Anterior cingulate cortex (tissue), 58 donors: ENCODE measurements around the gene FUNDC2.
"Not testable (repeated sequence)": the region's sequence is repeated elsewhere in the genome, so short reads cannot be mapped to it uniquely, and the experiment has no call there.

Experiments
- DNase-seq, 58 donors: peaks; one replicate each; lab custom pipeline; 2025; lab: John Stamatoyannopoulos, UW

Gene FUNDC2, protein sequence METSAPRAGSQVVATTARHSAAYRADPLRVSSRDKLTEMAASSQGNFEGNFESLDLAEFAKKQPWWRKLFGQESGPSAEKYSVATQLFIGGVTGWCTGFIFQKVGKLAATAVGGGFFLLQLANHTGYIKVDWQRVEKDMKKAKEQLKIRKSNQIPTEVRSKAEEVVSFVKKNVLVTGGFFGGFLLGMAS

DNA sequence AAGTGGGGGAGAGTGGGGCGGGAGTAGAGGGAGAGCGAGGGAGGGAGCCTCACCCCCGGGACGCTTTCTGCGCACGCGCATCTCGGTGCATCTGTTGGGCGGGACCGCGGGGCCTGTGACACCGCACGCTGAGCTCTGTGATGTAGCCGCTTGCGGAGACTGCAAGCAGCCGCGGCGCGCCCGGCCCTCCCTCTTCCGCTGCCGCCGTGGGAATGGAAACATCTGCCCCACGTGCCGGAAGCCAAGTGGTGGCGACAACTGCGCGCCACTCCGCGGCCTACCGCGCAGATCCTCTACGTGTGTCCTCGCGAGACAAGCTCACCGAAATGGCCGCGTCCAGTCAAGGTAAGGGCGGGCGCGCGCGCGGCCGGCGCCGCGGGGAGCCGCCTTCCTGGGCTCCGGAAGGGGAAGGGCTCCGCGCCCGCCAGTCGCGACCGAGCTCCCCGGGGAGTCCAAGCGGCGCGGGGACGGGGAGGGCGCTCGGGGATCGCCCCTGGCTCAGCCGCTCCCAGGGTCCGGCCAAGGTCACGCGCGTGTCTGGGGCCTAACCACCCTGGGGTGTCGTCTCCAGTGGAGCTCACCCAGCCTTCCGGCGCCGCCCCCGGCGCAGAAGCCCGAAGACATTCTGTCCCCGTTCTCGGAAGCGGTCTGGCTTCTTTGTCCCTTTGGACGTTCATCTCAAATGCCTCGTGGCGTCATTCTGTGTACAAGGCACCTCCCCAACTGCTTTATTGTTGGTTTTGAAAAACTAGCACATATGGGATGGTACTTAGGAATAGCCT, at the start of gene FUNDC2:
Gene FUNDC2 (plus strand): TSS at position 118 of the 782 bp plus-strand sequence. CDS start 95 bp downstream, at position 213.
- peak; percentile 3 to 93 (median 86) for DNase-seq

DNA sequence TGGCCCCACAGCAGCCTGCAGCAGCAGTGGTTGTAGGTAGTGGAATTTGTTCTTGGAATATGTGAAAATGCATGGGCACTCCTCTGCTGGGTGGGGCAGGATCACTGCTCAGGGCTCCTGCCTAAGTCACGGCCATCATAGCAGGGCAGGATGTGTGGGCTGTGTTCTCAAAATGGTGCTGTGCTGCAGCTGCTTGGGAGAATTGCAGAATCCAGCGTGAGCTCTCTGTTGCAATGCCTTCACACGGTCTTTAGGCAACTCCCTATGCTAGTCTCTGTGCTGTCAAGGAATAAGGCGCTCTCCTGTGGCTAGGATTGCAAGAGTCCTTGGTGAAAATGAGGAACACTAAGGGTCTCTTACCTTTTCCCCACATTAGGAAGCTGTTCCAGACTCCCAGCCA, 47.0 kb upstream of the FUNDC2 start:
- no peak for DNase-seq

DNA sequence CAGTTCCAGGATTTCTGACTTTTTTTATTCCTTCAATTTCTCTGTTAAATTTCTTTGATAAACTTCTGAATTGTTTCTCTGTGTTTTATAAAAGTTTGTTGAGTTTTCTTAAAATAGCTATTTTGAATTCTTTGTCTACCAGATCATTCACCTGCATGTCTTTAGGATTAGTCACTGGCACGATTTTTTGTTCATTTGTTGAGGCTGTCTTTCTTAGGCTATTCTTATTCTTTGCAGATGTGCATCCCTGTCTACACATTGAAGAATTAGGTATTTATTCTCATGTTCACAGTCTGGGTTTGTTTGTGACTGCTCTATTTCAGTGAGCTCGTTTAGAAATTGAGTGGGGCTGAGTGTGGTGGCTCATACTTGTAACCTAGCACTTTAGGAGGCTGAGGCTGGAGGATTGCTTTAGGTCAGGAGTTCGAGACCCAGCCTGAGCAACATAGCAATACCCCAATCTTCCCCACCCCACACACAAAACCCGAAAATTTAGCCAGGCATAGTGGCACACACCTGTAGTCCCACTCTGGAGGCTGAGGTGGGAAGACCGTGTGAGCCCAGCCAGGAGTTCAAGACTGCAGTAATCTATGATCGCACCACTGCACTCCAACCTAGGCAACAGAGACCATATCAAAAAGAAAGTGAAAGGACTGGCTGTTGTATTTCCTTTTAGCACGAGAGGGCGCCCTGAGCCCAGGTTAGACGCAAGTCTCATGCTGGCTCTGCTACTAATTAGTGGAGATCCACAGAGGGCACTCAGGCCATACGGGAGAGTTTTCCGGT, 46.1 kb upstream of the FUNDC2 start:
- peak in 48 of 58 donors; percentile 0 to 63 (median 20) for DNase-seq

DNA sequence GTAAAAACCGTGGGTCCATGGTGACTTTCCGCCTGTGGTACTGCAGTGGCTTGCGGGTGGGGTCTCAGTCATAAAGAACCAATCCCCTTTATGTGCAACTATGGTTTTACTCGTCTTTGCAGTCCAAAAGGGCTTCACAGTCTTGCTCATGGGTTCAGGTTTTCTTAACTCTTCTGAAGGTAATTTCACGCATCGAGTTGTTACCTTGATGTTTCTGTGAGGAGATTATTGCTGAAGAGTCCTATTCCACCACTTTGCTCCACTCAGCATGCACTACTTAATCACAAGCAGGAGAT, 45.6 kb upstream of the FUNDC2 start:
- no peak for DNase-seq

DNA sequence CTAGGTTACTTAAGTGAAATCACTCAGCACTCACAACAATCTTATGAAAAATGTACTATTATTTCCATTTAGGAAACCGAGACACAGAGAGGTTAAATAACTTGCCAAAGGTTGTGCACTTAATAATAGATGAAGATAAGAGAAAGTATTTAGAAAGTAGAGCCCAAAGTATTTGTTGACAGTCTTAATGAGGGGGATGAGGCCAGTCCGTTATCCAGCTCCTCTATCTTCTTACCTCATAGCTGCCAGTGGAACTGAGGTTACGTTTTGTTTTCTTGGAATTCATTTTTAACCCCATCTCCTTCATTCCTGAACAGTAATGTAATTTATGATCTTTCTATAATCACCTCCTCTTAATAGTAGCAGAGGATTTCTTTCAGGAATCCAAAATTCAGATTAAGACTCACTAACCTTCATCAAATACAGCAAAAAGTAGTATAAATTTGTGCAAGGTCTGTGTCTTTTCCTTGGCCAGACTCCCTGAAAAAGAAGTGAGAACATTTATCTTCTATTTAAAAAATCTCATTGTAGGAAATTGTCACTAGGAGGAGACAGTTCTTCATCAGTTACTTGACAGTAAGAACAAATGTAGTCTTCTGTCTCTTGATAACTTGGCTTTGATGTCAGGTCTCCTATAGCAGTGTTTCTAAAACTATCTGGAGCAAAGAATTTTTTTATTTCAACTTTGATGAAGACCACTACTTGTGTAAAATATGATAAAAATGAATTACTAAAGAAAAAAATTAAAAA, 39.6 kb upstream of the FUNDC2 start:
- DNase-seq, result no peak

DNA sequence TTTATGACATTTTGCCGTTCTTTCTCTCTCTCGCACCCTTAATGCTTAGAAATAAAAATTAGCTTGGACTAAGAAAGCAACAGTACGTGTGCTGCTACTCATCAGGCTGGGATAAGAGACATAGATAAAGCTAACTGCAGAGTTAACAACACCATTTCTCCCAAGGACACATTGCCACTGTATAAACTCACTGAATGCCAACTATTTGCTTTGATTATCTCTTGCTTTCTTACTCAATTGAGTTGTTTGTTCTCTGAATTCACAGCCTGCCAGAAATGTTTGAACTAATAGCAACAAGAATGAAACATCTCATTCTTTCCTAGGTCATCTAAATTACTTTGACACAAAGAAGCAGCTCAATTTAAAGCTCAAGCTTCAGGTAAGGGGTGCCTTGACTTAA, 38.7 kb upstream of the FUNDC2 start:
- no peak for DNase-seq

DNA sequence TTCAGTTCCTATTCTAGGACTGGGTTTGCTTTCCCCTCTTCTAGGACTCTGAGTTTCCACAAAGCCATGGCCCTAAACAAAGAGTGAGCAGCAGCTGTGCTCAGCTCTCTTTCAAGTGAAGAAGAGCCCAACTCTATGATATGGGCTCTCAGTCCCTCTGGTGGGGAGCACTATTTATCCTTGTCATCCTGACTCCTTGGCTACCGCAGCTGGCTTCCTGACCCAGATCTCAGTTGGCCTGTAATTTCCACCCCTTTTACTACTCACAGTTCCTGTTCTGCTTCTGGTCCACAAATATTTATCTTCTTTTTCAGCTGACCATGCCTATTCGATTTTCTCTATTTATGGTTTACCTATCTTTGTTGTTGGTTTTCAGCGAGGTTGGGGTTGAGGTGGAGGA, 37.9 kb upstream of the FUNDC2 start:
- no peak for DNase-seq

DNA sequence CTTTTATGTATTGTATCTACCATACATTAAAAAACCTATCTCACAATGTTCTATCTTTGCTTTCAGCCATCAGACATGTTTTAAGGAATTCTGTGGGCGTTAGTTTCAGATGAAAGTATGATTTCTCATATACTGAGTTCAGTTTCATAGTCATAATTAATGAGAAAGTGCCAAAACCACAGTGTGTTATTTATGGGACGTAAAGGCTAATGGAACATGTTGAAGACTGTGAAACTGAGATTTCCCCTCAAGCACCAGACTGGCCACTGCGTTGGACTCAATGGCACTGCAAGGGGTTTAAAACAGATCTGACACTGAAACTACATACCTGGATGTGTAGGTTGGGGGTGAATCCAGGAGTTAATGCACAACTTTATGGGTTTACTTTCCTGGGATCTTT, 36.1 kb upstream of the FUNDC2 start:
- no peak for DNase-seq

DNA sequence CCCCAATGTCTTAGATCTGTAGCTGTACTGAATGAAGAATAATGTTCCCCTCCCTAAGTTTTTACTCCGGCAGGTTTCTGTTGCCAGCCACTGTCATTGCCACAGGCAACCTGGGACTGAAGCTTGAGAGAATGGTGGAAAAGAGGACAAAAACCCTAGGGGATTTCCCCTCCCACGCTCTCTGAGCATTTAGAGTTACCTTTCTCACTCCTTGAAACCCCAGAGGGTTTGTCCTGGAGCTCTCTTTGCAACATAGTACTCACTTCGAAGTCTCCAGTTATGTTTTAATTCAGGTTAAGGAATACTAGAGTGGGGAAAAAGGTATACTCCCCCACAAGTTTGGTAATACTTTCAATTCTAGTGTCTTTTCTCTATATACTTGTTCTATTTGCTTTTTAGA, 35.6 kb upstream of the FUNDC2 start:
- no peak for DNase-seq

DNA sequence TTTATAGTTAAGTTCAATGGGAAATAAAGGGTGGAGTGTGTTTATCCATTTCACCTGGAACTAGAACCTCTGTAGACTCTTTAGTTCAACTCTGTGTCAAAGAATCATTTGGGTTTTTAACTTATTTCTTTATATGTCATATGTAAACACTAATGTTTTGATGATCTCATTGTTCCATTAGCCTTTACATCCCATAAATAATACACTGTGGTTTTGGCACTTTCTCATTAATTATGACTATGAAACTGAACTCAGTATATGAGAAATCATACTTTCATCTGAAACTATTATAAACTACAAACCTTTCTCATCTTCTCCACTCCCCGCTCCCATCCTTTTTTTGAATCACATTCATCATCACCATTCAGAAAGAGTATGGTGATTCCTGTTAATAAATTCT, 35.2 kb upstream of the FUNDC2 start:
- DNase-seq, result no peak

DNA sequence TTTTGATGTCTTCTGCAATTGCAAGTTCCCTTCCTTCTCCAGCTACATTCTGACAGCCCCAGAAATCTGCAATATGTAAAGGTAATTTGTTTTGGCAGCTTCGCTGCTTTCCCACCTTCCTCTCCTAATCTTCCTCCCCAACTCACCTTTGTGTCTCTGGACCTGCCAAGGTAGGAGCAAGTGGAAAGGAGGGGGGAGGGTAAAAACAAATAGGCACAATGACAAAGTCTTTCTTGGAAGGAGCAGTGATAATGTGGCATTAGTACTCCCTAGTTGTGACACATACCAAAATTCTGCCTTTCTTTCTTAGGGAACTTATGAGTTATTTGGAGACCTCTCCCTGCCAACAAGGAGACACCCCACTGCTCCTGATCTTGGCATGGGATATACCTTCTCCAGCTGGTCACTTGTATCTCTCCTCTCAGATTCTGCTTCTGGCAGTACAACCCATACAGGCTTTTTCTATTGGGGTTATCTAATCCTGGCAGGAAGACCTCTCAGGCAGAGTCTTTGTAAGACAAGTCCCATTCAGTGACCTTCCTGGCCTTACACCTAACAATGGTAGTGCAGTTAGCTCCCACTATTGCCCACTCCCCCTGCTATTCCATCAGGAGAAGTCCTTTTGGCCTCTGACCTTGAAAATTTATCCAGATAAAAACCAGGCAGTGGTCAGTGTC, 28.3 kb upstream of the FUNDC2 start:
- DNase-seq, result no peak

DNA sequence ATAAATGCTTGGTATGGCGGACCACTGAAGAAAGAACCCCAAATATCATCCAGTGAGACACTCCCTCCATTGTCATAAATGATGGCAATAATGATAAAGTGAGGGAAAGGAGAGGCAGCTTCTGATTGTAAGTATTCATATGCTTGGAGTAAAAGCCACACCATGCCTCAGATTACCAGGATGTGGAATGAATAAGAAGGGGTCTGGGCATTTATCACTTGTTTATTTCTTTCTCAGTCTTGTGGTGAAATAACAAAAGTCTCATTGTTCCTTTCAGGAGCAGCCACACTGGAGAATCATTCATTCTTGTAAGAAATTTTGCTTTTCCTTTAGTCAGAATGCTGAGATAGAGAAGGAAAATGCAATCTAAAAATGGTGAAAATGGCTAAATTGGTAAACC, 25.8 kb upstream of the FUNDC2 start:
- DNase-seq, result no peak

DNA sequence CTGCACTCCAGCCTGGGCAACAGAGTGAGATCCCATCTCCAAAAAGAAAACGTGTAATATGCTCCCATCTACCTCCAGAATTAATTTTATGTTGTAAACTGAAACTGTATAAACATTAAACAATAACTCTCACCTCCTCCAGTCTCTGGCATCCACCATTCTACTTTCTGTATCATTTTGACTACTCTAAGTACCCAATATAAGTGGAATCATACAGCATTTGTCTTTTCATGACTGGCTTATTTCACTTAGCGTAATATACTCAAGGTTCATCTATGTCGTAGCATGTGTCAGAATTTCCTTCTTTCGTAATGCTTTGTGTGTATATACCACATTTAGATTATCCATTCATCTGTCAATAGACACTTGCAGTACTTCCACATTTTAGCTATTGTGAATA, 24.8 kb upstream of the FUNDC2 start:
- no peak for DNase-seq

DNA sequence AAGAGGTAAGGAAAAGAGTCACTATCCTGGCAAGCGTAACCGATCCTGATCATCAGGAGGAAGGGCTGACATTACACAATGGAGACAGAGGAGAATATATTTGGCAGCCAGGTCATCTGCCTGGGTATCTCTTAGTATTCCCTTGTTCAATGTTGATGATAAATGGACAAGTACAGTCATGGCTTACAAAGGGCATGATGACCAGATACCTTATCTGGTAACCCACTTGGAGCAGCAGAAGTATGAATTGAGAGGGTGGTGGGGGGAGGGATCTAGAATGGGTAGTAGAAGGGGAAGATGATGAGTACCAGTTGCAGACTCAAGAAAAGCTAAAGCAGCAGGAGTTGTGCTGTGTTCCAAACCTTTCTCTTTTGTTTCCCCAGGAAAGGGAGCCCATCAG, 21.5 kb upstream of the FUNDC2 start:
- DNase-seq, result no peak

DNA sequence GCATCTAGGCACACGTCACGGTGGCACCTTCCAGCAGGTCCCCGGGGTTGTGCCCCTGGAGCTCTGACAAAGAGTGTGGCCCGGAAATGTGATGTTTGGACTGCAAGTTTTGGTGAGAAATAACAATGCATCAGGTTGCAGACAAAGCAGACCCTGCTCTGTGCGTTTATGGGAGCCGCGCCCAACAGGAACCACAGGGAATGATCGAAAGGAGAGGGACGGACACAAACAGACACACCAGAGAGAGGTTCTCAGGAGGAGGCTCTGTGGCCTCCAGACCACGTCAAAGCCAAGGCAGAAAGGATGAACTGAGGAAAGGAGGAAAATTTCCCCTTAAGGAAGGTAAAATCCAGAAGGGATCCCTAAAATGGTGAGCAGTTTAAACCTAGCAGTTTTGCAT, 20.3 kb upstream of the FUNDC2 start:
- not testable (repeated sequence) for DNase-seq

DNA sequence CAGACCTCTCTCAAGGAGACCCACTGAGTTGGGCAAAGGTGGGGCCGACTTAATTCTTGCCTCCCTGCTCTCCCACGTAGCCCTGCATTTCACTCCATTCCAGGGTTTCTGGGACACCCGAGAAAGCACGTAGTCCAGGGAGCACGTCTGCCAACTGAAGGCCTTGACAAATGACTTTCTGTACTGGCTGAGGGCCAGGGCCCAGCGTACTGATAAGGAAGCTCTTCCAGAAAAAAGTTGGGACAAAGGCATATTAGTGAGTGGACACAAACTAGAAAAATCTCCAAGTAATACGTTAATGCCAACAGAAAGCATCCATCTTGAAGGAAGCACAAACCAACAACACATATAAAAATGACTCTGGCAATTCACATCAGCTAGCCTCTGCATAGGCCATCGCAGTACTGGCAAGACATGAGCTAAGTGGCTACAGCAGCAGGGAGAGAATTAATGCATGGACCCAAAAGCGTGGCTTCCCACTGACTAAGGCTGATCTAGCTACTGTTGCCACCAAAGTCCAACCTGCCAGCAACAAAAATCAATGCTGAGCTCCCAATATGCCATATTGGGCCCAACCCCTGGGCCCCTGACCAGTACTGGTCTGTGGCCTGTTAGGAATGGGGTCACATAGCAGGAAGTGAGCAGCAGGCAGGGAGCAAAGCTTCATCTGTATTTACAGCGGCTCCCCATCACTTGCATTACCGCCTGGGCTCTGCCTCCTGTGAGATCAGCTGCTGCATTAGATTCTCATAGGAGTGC, 19.6 kb upstream of the FUNDC2 start:
- DNase-seq, result not testable (repeated sequence)

DNA sequence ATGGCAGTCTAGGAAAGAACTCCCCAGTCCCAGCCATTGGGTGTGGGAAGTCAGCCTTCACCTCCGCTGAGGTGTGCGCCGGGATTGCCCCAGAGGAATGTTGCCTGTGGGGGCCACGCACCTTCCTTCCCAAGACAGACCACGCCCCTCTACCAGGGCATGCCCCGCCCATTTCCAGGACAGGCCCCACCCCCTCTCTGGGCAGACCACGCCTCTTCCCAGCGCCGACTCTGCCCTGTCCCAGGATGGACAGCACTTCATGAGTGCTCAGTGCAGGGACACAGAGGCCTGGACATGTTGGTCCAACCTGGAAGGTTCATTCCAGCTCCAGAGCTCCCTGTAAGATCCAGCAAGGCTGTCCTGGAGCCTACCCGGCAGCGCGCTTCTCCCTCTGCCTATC, 18.1 kb upstream of the FUNDC2 start:
- DNase-seq, result not testable (repeated sequence)

DNA sequence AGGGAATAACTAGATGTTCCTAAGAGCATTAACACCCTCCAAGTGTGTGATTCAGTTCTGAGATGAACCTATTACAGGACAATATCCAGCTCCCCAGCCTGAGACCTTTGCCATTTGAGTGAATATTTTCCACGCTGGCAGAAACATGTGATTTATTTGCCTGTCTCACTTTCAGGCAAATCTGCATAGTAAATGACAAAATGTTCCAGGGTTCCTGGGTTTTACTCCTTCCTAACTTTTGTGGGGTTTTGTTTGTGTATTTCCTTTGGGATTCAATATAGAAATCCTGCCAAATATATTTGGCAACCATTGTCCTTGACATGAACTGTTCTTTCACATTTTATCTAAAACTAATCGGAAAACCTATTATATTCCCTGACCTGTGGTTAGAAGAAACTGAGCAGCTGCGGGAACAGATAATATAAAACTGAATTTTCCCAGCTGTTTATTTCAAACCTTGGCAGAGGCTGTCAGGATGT, 16.6 kb upstream of the FUNDC2 start:
- no peak for DNase-seq

DNA sequence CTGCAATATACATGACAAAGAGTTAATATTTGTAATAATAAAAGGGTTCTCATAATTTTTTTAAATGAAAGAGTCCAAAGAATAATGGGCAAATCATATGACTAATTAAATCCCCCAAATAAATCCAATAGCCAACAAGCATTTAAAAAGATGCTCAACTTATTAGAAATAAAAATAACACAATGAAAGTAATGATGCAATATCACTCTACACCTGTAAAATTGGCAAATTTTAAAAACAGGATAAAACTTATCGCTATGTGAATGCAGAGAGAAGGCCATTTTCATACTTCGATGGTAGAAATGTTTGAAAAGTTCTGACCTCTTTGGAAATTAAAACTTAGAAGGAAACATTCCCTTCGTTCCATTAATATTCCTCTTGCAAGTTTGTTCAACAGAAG, 6.1 kb upstream of the FUNDC2 start:
- no peak for DNase-seq

DNA sequence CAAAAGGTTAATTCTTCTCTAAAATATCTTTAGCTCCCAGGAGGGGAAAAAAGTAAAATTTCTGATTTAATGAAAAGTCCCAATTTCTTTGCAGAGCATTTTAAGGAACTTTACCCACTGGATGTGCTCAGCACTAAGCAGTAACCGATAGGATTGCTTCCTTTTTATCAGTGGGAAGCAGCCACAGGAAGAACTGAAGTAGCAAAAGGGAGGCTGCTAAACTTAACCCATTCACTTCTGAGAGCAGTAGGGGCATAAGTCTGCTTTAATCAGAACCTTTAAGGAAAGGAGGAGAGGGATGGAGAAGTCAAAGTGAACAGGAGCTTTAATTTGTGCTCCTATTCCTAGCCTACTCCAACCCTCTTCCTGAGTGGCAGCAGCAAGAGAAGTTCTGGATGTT, 4.1 kb upstream of the FUNDC2 start, which contains the start of gene F8:
Gene F8 (minus strand): TSS at position 139 of the 400 bp plus-strand sequence. CDS start 171 bp downstream, outside the sequence.
- no peak for DNase-seq
